Middle frontal gyrus (tissue), 1 donor: ENCODE data around the gene GET4.
"Not testable (repeated sequence)": the region's sequence is repeated elsewhere in the genome, so short reads cannot be mapped to it uniquely, and the experiment has no call there.

ENCODE experiments used
- DNase-seq: peaks from one replicate; pipeline ENCODE4 v3.0.0-alpha.2; 2015; ENCODE audit warnings: low spot score; ENCODE audit errors: extremely low spot score

Gene GET4

DNA sequence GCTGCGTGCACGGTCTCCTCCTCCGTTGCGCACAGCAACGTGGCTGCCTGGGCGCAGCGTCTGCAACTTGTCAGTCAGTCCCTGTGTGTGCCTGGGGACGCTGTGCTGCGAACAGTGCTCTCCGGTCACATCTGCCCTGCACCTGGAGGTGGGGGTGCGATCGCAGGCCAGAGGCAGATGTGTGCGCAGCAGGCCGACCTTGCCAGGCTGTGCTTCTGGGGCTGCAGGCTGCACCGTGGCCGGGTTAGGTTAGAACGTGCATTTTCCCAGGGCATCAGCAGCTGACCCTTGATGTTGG lies 8.2 kb upstream of the GET4 start:
- no peak for DNase-seq

DNA sequence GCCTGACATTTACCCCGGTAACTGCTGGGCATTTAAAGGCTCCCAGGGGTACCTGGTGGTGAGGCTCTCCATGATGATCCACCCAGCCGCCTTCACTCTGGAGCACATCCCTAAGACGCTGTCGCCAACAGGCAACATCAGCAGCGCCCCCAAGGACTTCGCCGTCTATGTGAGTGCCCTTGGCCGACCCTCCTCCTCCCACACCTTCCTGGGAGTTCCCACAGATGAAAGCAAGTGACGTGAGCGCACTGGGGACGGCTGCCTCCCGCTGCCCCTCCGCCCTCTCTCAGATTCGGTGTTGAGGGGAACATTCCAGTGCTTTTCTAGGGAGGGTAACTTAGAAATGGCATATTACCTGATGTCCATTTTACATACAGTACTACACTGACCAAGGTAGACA lies 7.0 kb upstream of the GET4 start:
- DNase-seq, result no peak

DNA sequence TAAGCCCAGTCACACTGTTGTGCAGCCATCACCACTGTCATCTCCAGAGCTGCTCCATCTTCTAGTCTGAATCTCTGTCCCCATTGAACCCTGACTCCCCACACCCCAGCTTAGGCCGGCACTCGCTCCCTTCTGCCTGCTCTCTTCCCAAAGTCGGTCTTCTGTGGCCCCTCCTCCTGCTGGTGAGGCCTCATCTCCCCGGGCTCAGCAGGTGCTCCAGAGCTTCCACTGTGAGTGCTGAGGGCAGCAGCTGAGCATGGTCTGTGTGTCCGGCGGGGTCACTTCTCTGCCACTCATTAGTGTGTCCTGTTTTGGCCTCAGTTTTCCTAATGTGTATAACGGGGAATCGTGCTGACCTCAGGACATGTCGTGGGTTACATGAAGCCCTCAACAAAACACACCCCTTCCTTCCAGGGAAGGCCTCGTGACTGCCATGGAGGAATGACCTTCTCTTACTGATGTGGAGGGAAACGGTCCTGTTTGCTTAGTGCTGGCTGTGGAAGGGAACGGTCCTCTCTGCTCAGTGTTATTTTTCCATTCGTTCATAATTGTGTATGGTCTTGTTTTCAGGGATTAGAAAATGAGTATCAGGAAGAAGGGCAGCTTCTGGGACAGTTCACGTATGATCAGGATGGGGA lies 4.3 kb upstream of the GET4 start:
- DNase-seq, result no peak

DNA sequence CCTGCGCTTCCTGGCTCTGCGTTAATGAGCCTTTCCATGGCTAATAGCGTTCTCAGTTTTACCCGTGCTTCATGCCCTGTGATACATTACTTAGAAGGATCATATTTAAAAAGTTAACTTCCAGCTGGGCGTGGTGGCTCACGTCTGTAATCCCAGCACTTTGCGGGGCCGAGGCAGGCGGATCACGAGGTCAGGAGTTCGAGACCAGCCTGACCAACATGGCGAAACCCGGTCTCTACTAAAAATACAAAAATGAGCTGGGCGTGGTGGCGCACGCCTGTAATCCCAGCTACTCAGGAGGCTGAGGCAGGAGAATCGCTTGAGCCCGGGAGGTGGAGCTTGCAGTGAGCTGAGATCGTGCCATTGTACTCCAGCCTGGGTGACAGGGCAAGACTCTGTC lies 3.7 kb upstream of the GET4 start:
- not testable (repeated sequence) for DNase-seq

GRCh38 chr7:873367-874002 lies 2.9 kb upstream of the GET4 start:
- DNase-seq, result peak; percentile 77

GRCh38 chr7:874031-874749 lies 2.2 kb upstream of the GET4 start:
- no peak for DNase-seq

DNA sequence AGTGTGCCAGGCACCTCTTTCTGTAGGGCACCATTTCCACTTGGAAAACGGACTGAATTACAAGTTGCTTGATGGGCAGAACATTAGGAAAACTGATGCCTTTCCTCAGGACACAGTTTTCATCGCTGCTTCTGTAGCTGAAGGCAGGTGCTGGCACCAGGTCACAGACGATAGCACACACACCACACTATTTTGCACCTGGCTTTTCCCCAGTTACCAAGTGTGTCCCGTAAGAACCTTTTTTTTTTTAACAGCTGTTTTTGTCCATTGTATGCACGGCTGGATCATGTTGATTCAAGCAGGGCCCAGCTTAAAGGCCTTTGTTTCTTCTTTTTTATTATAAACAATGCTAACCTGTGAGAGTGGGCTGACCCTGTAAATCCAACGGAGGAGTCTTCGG lies 1.3 kb upstream of the GET4 start:
- DNase-seq, result no peak

- DNase-seq, result no peak
Measured at GRCh38 chr7:875476-876076, 778 bp upstream of the GET4 start.

GRCh38 chr7:876972-877311 lies 588 bp downstream of the GET4 start:
- DNase-seq, result no peak

GRCh38 chr7:877312-878232 lies 1.2 kb downstream of the GET4 start:
- DNase-seq, result no peak

DNA sequence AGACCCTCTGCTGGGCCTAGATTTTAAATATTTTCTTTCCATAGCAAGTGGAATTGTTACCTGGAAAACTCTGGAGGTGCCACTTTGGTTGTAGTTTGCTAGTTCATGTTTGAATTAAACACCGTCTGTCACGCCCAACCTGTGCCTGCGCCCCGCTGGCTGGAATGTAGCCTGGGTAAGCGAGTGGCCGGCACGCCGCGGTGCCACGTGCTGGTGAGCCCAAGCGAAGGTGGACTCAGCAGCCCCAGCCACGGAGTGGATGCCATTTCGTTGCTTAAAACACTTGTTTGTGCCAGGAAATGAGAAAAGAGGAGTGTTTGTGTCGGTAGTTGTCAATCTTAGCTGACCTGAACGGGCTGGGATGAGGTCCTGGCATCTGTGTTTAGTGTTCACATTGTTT lies 2.7 kb downstream of the GET4 start:
- no peak for DNase-seq

- DNase-seq, result no peak
Measured at GRCh38 chr7:879706-880105, 3.4 kb downstream of the GET4 start.

GRCh38 chr7:880450-880849 lies 4.1 kb downstream of the GET4 start:
- DNase-seq, result no peak

GRCh38 chr7:881441-882234 lies 5.3 kb downstream of the GET4 start:
- no peak for DNase-seq

DNA sequence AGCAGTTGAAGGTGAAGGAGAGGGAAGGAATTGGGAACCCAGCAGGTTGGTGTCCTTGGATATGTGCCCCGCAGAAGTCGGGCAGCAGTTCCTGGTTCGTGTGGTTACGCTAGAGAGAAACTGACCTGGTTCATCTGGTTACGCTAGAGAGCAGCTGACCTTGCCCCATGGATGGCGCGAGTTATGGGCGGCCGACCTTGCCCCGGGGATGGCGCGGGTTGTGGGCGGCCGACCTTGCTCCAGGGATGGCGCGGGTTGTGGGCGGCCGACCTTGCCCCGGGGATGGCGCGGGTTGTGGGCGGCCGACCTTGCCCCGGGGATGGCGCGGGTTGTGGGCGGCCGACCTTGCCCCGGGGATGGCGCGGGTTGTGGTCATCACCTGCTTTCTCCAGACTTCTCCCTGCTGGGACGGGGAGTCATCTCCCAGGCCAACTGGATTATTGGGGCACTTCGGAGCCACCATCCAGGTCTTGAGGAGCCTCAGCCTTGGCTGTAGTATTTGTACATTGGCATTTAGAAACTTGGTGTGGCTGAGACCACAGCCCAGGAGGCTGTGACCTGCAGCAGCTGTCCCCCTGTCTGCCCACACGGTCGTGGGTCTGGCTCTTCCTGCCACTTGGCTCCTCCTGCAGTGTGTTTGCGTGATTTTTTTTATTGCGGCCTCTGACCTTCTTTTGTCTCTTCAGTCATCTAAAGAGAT lies 6.1 kb downstream of the GET4 start:
- no peak for DNase-seq

- no peak for DNase-seq
Measured at GRCh38 chr7:883055-884021, 7.0 kb downstream of the GET4 start.

- DNase-seq, result no peak
Measured at GRCh38 chr7:884191-885003, 8.0 kb downstream of the GET4 start.

DNA sequence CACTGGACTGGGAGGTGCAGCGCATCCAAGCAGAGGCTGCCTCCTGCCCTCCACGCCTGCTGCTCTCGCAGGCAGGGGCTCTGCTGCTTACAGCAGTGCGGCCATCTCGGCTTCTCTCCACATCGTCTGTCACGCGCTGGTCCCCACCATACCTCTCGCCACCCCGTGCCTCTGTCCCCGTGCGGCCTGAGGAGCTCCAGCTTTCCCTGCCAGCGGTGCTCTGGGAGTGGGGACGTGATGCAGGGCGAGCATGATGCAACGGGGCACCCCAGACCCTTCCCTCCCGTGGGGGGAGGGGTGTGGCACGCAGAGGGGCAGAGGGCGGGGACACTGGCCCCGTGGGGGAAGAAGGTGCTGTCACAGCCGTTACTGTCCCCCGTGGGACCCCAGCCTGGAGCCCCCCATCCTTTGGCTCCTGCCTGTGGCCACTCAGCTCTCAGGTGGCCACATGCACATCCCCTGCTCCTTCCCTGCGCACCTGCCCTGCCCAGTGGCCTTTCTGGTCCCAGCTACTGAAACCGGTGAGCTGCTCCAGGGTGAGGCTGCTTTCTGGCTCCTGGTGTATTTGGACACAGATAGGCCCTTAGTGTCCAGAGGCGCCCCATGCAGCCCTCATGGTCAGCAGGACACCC lies 9.0 kb downstream of the GET4 start:
- no peak for DNase-seq
